K562 (cell line): ENCODE data around the gene ITGA7. TPM values are rescaled to one million over a fixed set of nuclear protein-coding genes. Genes with fewer than 3 reads are reported as not detected.
A peak's percentile ranks its signal among the peaks of the same experiment; 100 is the strongest.

Source experiments
- ARID3A ChIP-seq: IDR thresholded peaks from 2 replicates; pipeline ENCODE4 v1.6.1; 2012; ENCODE audit warnings: low read depth, low read length, improper control_type of control experiment, borderline replicate concordance
- CC2D1A ChIP-seq: fragments of 450-650 bp; IDR thresholded peaks from 2 replicates; pipeline ENCODE4 v1.6.1; 2017; ENCODE audit warnings: mild to moderate bottlenecking
- CREM ChIP-seq: IDR thresholded peaks from 2 replicates; pipeline ENCODE4 v1.6.1; 2014; ENCODE audit warnings: antibody characterized with exemption, low read depth
- GATAD2A ChIP-seq: fragments of 450-650 bp; IDR thresholded peaks from 2 replicates; pipeline ENCODE4 v1.6.1; 2017
- JUNB ChIP-seq: fragments of 450-650 bp; formaldehyde crosslinking; conservative IDR thresholded peaks from 2 replicates; pipeline ENCODE4 v1.4.0; 2020; ENCODE audit warnings: mild to moderate bottlenecking
- JUND ChIP-seq, 2 experiments: IDR thresholded peaks; 2 replicates in 1 of 2; 3 replicates in 1 of 2; pipeline ENCODE4 v1.6.1; 2011; ENCODE audit warnings: borderline replicate concordance in 2 of 2, low read depth in 2 of 2, low read length in 2 of 2, improper control_type of control experiment in 1 of 2, missing biosample characterization in 1 of 2, missing genetic modification characterization in 1 of 2, missing genetic modification reagents in 1 of 2
- MAX ChIP-seq: sonication (generic); formaldehyde crosslinking; IDR thresholded peaks from 2 replicates; pipeline ENCODE4 v1.9.0; 2022; ENCODE audit warnings: mild to moderate bottlenecking, missing genetic modification reagents
- MBD2 ChIP-seq: sonication (generic); IDR thresholded peaks from 2 replicates; pipeline ENCODE4 v1.6.1; 2016; ENCODE audit warnings: low read depth, borderline replicate concordance
- REST ChIP-seq, 2 experiments: fragments of 450-650 bp; formaldehyde crosslinking in 1 of 2; IDR thresholded peaks; 2 replicates each; pipeline versions ENCODE4 v1.4.0 to v1.6.1; 2014 to 2020; ENCODE audit warnings: mild to moderate bottlenecking in 2 of 2, borderline replicate concordance in 1 of 2, low read depth in 1 of 2
- ZBTB2 ChIP-seq: fragments of 450-650 bp; IDR thresholded peaks from 2 replicates; pipeline ENCODE4 v1.6.1; 2016; ENCODE audit warnings: antibody characterized with exemption
- ZNF639 ChIP-seq, 2 experiments: fragments of 200-800 bp in 1 of 2; sonication (Bioruptor generic) in 1 of 2; sonication (generic) in 1 of 2; formaldehyde crosslinking in 1 of 2; IDR thresholded peaks in 1 of 2; conservative IDR thresholded peaks in 1 of 2; 2 replicates each; pipeline versions ENCODE4 v1.5.0 to v1.6.1; 2016 to 2020; ENCODE audit warnings: missing compliant biosample characterization in 1 of 2, missing genetic modification characterization in 1 of 2, missing genetic modification reagents in 1 of 2
- polyA plus RNA-seq, 8 experiments: library from polyadenylated mRNA; depleted of rRNA in 4 of 8; stranded (reverse) in 5 of 8; unstranded in 3 of 8; fragments of >200 nt; fragmentation: Nextera tagmentation in 2 of 8; fragmentation: Illumina TruSeq in 1 of 8; extraction: Ambion mirVana in 2 of 8; extraction: Trizol in 1 of 8; gene quantifications; 2 replicates each; pipeline versions ENCODE4 v1.2.1 to v1.2.3, GENCODE V29; 2011 to 2014; ENCODE audit warnings: inconsistent platforms in 1 of 8, missing spikeins in 1 of 8
- total RNA-seq, 7 experiments: library from RNA; depleted of rRNA in 6 of 7; stranded (reverse); fragments of >200 nt in 6 of 7; fragmentation: Illumina TruSeq in 2 of 7; extraction: Trizol in 2 of 7; gene quantifications; 2 replicates each; pipeline versions ENCODE4 v1.2.1 to v1.2.3, GENCODE V29; 2011 to 2021; ENCODE audit warnings: low replicate concordance in 1 of 7

Gene ITGA7
- total and polyA plus RNA-seq, 9 of the 15 experiments (the other 6 are each of a cell fraction or from before 2014, with no cell fraction given), result 0.11 to 2.3 (median 0.56) TPM; not detected in 1

- TF ChIP-seq MAX (CRISPR knock-in tag) (peak; percentile 20; the same call in 1 of the 2 replicates), ARID3A (no peak), CREM (peak; percentile 41; the same call in 1 of the 2 replicates), MBD2 (no peak), REST (IDR thresholded peaks at IDR 0.05; ENCODE audit: borderline replicate concordance) (peak; percentile 89), REST (CRISPR knock-in tag; IDR thresholded peaks at IDR 0.05; ENCODE audit: low read depth) (0 out of 2 replicates have a peak, but pooled peaks have one; percentile 11), JUNB (CRISPR knock-in tag) (no peak), JUND (IDR thresholded peaks at IDR 0.05; ENCODE audit: borderline replicate concordance, low read depth, low read length) (peak; percentile 70), JUND (tag; IDR thresholded peaks at IDR 0.05; ENCODE audit: borderline replicate concordance, low read depth, low read length) (no peak; the same call in 2 of the 3 replicates), ZBTB2 (no peak), GATAD2A (peak; percentile 38; the same call in 1 of the 2 replicates), CC2D1A (peak; percentile 48; the same call in 1 of the 2 replicates), ZNF639 (CRISPR knock-in tag; conservative IDR thresholded peaks at IDR 0.05 in 1 of 2, IDR thresholded peaks at IDR 0.05 in 1 of 2) (no peak)
Measured at GRCh38 chr12:55736780-55737580, 29.3 kb upstream of the ITGA7 start (continued).
